Measurements from ENCODE around the gene STRA8. TPM values are rescaled to one million over a fixed set of nuclear protein-coding genes. Genes with fewer than 3 reads are reported as not detected.

Gene STRA8
- total RNA-seq, 1 experiment from 2014 or later = not detected

DNA sequence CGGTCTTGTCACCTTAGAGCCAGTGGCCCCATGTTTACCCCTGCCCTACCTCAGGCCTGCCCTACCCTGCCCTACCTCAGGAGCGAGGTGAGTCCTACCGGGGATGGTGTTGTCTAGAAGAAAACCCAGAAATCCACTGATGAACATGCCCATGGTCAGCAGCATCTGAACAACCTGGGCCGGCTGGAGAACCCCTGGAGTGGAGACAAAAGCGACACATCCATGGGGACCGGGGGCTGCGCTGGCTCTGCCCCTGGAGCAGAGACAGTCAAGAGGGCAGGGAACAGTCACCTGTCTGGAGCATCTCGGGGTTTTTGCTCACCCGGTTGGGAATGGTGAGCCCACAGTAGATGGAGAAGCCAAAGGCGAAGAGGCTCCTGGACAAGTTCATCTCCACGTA lies 36.3 kb downstream of the STRA8 start:
- DNase-seq = no peak
- Histone ChIP-seq H4K20me1 (ENCODE audit: low read length) (no peaks in the 10 kb centered on the region), H2AFZ (ENCODE audit: low read length) (no peak overlapping the region), H3K4me2 (ENCODE audit: low read length) (no peak overlapping the region), H3F3A (ENCODE audit: low read length, unreplicated experiment) (no peaks in the 10 kb centered on the region), H3K4me1 (ENCODE audit: insufficient read depth, low read length) (no peaks in the 10 kb centered on the region), H3K36me3 (ENCODE audit: low read depth, low read length) (no peaks in the 10 kb centered on the region), H3K27me3 (ENCODE audit: low read length) (peaks cover 7% of the 10 kb centered on the region; the same call in 1 of the 2 replicates), H3K4me3 (ENCODE audit: low read length) (no peak overlapping the region), H3K9me3 (ENCODE audit: low read length) (no peaks in the 10 kb centered on the region), H3K79me2 (ENCODE audit: low read length) (no peaks in the 10 kb centered on the region), H3K27ac (ENCODE audit: low read length) (no peak overlapping the region), H3K9ac (ENCODE audit: low read length) (no peak overlapping the region), H3K9me2 (replicated peaks; ENCODE audit: low read length) (no peaks in the 10 kb centered on the region)
- intact Hi-C loops (cut with micrococcal nuclease) = loop anchor here (10.0 kb wide), 2 partner anchors 55 to 525 kb away; partner anchors contain the start of gene WDR91
- ChIA-PET CTCF (no interaction called here), POLR2A (ENCODE audit: unreplicated experiment) (no interaction called here)
- no TSS peak for BruUV-seq (replicated peaks)
- no peak for ATAC-seq
- TF ChIP-seq EZH2phosphoT487 (IDR thresholded peaks at IDR 0.05; ENCODE audit: borderline replicate concordance, low read length) (no peak), EZH2 (IDR thresholded peaks at IDR 0.05; ENCODE audit: low read length, unreplicated experiment) (no peak)
- TF ChIP-seq, protein P1, sequence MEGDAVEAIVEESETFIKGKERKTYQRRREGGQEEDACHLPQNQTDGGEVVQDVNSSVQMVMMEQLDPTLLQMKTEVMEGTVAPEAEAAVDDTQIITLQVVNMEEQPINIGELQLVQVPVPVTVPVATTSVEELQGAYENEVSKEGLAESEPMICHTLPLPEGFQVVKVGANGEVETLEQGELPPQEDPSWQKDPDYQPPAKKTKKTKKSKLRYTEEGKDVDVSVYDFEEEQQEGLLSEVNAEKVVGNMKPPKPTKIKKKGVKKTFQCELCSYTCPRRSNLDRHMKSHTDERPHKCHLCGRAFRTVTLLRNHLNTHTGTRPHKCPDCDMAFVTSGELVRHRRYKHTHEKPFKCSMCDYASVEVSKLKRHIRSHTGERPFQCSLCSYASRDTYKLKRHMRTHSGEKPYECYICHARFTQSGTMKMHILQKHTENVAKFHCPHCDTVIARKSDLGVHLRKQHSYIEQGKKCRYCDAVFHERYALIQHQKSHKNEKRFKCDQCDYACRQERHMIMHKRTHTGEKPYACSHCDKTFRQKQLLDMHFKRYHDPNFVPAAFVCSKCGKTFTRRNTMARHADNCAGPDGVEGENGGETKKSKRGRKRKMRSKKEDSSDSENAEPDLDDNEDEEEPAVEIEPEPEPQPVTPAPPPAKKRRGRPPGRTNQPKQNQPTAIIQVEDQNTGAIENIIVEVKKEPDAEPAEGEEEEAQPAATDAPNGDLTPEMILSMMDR (conservative IDR thresholded peaks at IDR 0.05; ENCODE audit: low read depth, low read length) = no peak

DNA sequence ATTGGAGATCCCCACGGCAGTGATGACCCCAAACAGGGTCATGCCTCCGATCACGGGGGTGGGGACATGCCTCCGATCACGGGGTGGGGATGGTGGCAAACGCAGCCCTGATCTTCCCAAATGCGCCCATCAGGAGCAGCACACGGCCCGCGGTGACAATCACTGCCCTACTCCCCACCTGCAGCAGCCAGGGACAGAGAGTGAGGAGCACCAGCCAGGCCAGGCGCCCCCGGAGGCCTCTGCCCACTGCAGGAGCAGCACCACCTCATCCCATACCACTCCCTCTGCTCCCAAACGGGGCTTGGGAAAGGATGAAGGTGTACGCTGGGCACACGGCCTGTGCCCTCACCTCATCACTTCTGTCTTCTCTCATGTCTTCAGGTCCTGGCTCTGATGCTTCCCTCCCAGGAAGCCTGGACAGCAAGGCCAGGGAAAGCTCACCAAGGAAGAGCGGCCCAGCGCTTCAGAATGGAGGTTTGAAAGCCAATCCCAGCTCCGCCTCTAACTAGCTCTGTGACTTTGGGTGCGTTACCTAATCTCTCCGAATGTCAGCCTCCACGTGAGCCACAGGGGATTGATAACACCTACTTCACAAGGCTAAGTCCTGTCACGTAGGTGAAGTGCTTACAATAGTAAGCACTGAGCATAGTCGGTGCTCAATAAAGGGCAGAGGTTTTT lies 37.1 kb downstream of the STRA8 start:
- intact Hi-C loops (cut with micrococcal nuclease) = loop anchor here (10.0 kb wide), 2 partner anchors 56 to 524 kb away; partner anchors contain the start of gene WDR91
- TF ChIP-seq EZH2phosphoT487 (IDR thresholded peaks at IDR 0.05; ENCODE audit: borderline replicate concordance, low read length) (no peak), EZH2 (IDR thresholded peaks at IDR 0.05; ENCODE audit: low read length, unreplicated experiment) (no peak)
- TF ChIP-seq, protein P1 (conservative IDR thresholded peaks at IDR 0.05; ENCODE audit: low read depth, low read length) = no peak
- Histone ChIP-seq H3K4me2 (ENCODE audit: low read length) (no peak overlapping the region), H2AFZ (ENCODE audit: low read length) (no peak overlapping the region), H3K9ac (ENCODE audit: low read length) (no peak overlapping the region), H3F3A (ENCODE audit: low read length, unreplicated experiment) (no peaks in the 10 kb centered on the region), H3K9me3 (ENCODE audit: low read length) (no peaks in the 10 kb centered on the region), H4K20me1 (ENCODE audit: low read length) (no peaks in the 10 kb centered on the region), H3K4me3 (ENCODE audit: low read length) (no peak overlapping the region), H3K27me3 (ENCODE audit: low read length) (peaks cover 7% of the 10 kb centered on the region; the same call in 1 of the 2 replicates), H3K36me3 (ENCODE audit: low read depth, low read length) (no peaks in the 10 kb centered on the region), H3K79me2 (ENCODE audit: low read length) (no peaks in the 10 kb centered on the region), H3K4me1 (ENCODE audit: insufficient read depth, low read length) (no peaks in the 10 kb centered on the region), H3K9me2 (replicated peaks; ENCODE audit: low read length) (no peaks in the 10 kb centered on the region), H3K27ac (ENCODE audit: low read length) (no peak overlapping the region)
- POLR2A ChIA-PET (ENCODE audit: unreplicated experiment) = no interaction called here
- no TSS peak for BruUV-seq (replicated peaks)
- ATAC-seq (no peak), DNase-seq (no peak)
- CTCF ChIA-PET = interaction anchor here (0.6 kb wide), 1 partner anchor 152 kb away, joined by 11 read pairs; no protein-coding TSS in a partner anchor

DNA sequence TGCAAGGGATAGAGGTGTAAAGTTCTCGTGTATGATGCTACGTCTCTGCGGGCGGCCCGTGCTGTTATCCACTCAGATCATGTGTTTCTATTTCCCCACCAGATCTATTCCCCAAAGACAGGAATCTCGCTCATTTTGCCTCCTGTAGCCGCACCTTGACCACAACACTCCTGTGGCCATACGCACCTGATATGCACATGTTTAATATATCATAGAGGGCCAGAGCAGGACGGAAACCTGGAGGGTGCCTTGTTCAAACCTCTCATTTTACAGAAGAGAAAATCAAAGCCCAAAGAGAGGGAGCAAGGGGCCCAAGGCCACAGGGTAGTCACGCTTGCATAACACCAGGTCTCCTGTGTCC lies 37.6 kb downstream of the STRA8 start:
- DNase-seq (no peak), ATAC-seq (no peak)
- intact Hi-C loops (cut with micrococcal nuclease) = loop anchor here (10.0 kb wide), 2 partner anchors 56 to 524 kb away; partner anchors contain the start of gene WDR91
- POLR2A ChIA-PET (ENCODE audit: unreplicated experiment) = no interaction called here
- Histone ChIP-seq H3K9me3 (ENCODE audit: low read length) (no peaks in the 10 kb centered on the region), H3K27ac (ENCODE audit: low read length) (no peak overlapping the region), H3K4me3 (ENCODE audit: low read length) (no peak overlapping the region), H3K36me3 (ENCODE audit: low read depth, low read length) (no peaks in the 10 kb centered on the region), H3K79me2 (ENCODE audit: low read length) (no peaks in the 10 kb centered on the region), H3K27me3 (ENCODE audit: low read length) (peaks cover 7% of the 10 kb centered on the region; the same call in 1 of the 2 replicates), H2AFZ (ENCODE audit: low read length) (no peak overlapping the region), H4K20me1 (ENCODE audit: low read length) (no peaks in the 10 kb centered on the region), H3K4me2 (ENCODE audit: low read length) (no peak overlapping the region), H3K9me2 (replicated peaks; ENCODE audit: low read length) (no peaks in the 10 kb centered on the region), H3K9ac (ENCODE audit: low read length) (no peak overlapping the region), H3K4me1 (ENCODE audit: insufficient read depth, low read length) (no peaks in the 10 kb centered on the region), H3F3A (ENCODE audit: low read length, unreplicated experiment) (no peaks in the 10 kb centered on the region)
- BruUV-seq (replicated peaks) = no TSS peak
- TF ChIP-seq EZH2 (IDR thresholded peaks at IDR 0.05; ENCODE audit: low read length, unreplicated experiment) (no peak), EZH2phosphoT487 (IDR thresholded peaks at IDR 0.05; ENCODE audit: borderline replicate concordance, low read length) (no peak)
- TF ChIP-seq, protein P1 (conservative IDR thresholded peaks at IDR 0.05; ENCODE audit: low read depth, low read length) = no peak
- CTCF ChIA-PET = no interaction called here

All from PC-3 (cell line).